Astrocyte of the spinal cord (primary cell): ENCODE results near the gene TMEM63C.

ENCODE experiments used
- DNase-seq: peaks from one replicate; pipeline ENCODE4 v3.0.0; 2011; ENCODE audit warnings: low read depth, low spot score
- H3K4me3 ChIP-seq: 2 replicates; pipeline ENCODE4 v1.5.1; 2011; ENCODE audit warnings: low read depth, mild to moderate bottlenecking, low read length, moderate library complexity
- CTCF ChIP-seq: IDR thresholded peaks from 2 replicates; pipeline ENCODE4 v1.5.1; 2012; ENCODE audit warnings: low read depth, mild to moderate bottlenecking, low read length, inconsistent platforms
- in situ Hi-C: cut with HindIII; loops from 2 replicates; pipeline ENCODE4 v1.10.0; 2017; ENCODE audit warnings: low sequenced_read_pairs

Gene TMEM63C

GRCh38 chr14:77299771-77300170 lies 118.2 kb downstream of the TMEM63C start:
- H3K4me3 ChIP-seq: no peak overlapping the region
- TF ChIP-seq CTCF: no peak
- in situ Hi-C loops: no loop called here
- DNase-seq: no peak

- in situ Hi-C loops: no loop called here
- TF ChIP-seq CTCF: peak; percentile 94
- DNase-seq: peak; percentile 88
- no peak overlapping the region for H3K4me3 ChIP-seq
Observed at GRCh38 chr14:77301103-77301502, 119.5 kb downstream of the TMEM63C start.

- in situ Hi-C loops: no loop called here
- no peak for TF ChIP-seq CTCF
- no peak overlapping the region for H3K4me3 ChIP-seq
- DNase-seq: peak; percentile 62
Observed at GRCh38 chr14:77302926-77303325, 121.3 kb downstream of the TMEM63C start.

GRCh38 chr14:77303417-77304156 lies 122.0 kb downstream of the TMEM63C start:
- H3K4me3 ChIP-seq: no peak overlapping the region
- no peak for TF ChIP-seq CTCF
- peak; percentile 95 for DNase-seq

GRCh38 chr14:77305696-77306095 lies 124.1 kb downstream of the TMEM63C start:
- no peak for DNase-seq
- no peak for TF ChIP-seq CTCF
- H3K4me3 ChIP-seq: no peak overlapping the region
- in situ Hi-C loops: no loop called here

More at GRCh38 chr14:77303417-77304156, 122.0 kb downstream of the TMEM63C start:
- in situ Hi-C loops: no loop called here

- DNase-seq: no peak
- in situ Hi-C loops: no loop called here
- no peak for TF ChIP-seq CTCF
- no peak overlapping the region for H3K4me3 ChIP-seq
Observed at GRCh38 chr14:77306416-77306815, 124.8 kb downstream of the TMEM63C start.
